ENCODE measurements around the gene SPRY1. TPM values are rescaled to one million over a fixed set of nuclear protein-coding genes. Genes with fewer than 3 reads are reported as not detected.

SPRY1 gene
- total and polyA plus RNA-seq, 2 of the 8 experiments (the other 6 are each of a cell fraction or from before 2014, with no cell fraction given) = 11.7 to 56.2 TPM

DNA sequence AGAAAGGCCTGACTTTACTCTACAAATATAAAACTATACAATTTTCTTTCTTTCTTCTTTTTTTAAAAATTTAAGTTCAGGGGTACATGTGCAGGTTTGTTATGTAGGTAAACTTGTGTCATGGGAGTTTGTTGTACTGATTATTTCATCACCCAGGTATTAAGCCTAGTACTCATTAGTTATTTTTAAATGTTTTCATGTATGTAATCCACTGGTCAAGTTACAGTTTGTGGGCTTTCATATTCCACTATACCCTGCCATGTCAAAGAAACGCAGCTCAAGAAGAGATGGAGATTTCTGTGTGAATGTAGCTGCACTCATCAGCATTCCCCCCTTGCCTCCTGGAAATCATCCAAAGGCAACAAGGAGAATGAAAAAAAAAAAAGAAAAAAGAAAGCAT is 31.2 kb upstream of the SPRY1 start:
- Histone ChIP-seq H2BK15ac (ENCODE audit: low read length) (no peak overlapping the region), H3K27me3 (replicated peaks in 1 of 4; ENCODE audit: control insufficient read depth in 3 of 4, extremely low read depth in 1 of 4, insufficient read depth in 3 of 4, low read length in 3 of 4) (no peaks in the 10 kb centered on the region), H3K4me1 (replicated peaks in 1 of 4; ENCODE audit: control insufficient read depth in 3 of 4, insufficient read depth in 4 of 4, low read length in 3 of 4) (0 out of 7 replicates have a peak, but pooled peaks cover 0 to 3% (median 0%) of the 10 kb centered on the region in 4 experiments), H2BK5ac (ENCODE audit: low read depth, low read length) (no peak overlapping the region), H3K23me2 (ENCODE audit: low read depth, low read length) (no peaks in the 10 kb centered on the region), H3K18ac (ENCODE audit: extremely low read depth, low read length) (no peak overlapping the region), H3K14ac (ENCODE audit: insufficient read length) (no peak overlapping the region), H3K4ac (replicated peaks; ENCODE audit: insufficient read length, low read depth, low read length) (no peak overlapping the region), H3K27ac (ENCODE audit: low read depth, low read length) (no peak overlapping the region), H3K4me3 (ENCODE audit: extremely low read depth in 1 of 4, insufficient read depth in 2 of 4, low read depth in 3 of 4, low read length in 4 of 4) (no peak overlapping the region), H3K9me3 (ENCODE audit: insufficient read depth in 2 of 2, low read depth in 1 of 2, low read length in 1 of 2) (peaks cover 0 to 7% of the 10 kb centered on the region in 2 experiments; a peak in 3 of 4 replicates), H3K4me2 (ENCODE audit: insufficient read depth in 1 of 2, low read depth in 2 of 2, low read length in 2 of 2) (no peak overlapping the region), H3K9ac (replicated peaks in 1 of 4; ENCODE audit: extremely low read depth in 1 of 4, low read depth in 3 of 4, low read length in 3 of 4) (no peak overlapping the region), H2AFZ (ENCODE audit: low read length) (no peak overlapping the region), H2BK120ac (replicated peaks; ENCODE audit: low read depth, low read length) (no peak overlapping the region), H4K8ac (ENCODE audit: extremely low read depth, insufficient read depth, low read length) (no peak overlapping the region), H4K91ac (replicated peaks; ENCODE audit: insufficient read length, low read length) (no peak overlapping the region), H3K79me2 (ENCODE audit: control insufficient read depth in 1 of 2, insufficient read depth in 2 of 2, low read length in 2 of 2) (no peaks in the 10 kb centered on the region), H3K79me1 (ENCODE audit: low read depth, low read length) (no peaks in the 10 kb centered on the region), H2AK5ac (ENCODE audit: low read depth, low read length) (no peak overlapping the region), H3K56ac (replicated peaks; ENCODE audit: insufficient read length, low read depth, low read length) (no peak overlapping the region), H3K36me3 (ENCODE audit: control insufficient read depth in 2 of 4, insufficient read depth in 4 of 4, low read length in 3 of 4) (peaks cover 0 to 6% (median 0%) of the 10 kb centered on the region in 4 experiments; a peak in 2 of 8 replicates), H2BK12ac (ENCODE audit: low read depth, low read length) (no peak overlapping the region), H3K23ac (ENCODE audit: insufficient read length) (no peak overlapping the region), H4K20me1 (replicated peaks in 1 of 2; ENCODE audit: control insufficient read depth in 1 of 2, insufficient read depth in 2 of 2, low read length in 2 of 2) (no peaks in the 10 kb centered on the region), H4K5ac (ENCODE audit: insufficient read length, low read depth, low read length) (no peak overlapping the region), H2BK20ac (ENCODE audit: low read length) (no peak overlapping the region)
- CTCF ChIA-PET (ENCODE audit: partially characterized antibody) = interaction anchor here (0.6 to 1.2 kb wide), 4 partner anchors 10 to 295 kb away, joined by 3 to 6 read pairs (median 4); no protein-coding TSS in a partner anchor
- TF ChIP-seq POLR2AphosphoS5 (IDR thresholded peaks at IDR 0.05; ENCODE audit: low read depth, low read length) (no peak), GABPA (IDR thresholded peaks at IDR 0.05; ENCODE audit: borderline replicate concordance, insufficient read depth, low read length) (no peak), BCL11A (IDR thresholded peaks at IDR 0.05; ENCODE audit: low read depth in 2 of 2, low read length in 2 of 2) (no peak), RXRA (IDR thresholded peaks at IDR 0.05; ENCODE audit: insufficient read depth, low read depth, low read length) (no peak), SIX5 (IDR thresholded peaks at IDR 0.05; ENCODE audit: low read depth, low read length) (no peak), CTBP2 (IDR thresholded peaks at IDR 0.05; ENCODE audit: borderline replicate concordance, insufficient read depth, insufficient read length, low read length) (no peak), POLR2A (IDR thresholded peaks at IDR 0.05; ENCODE audit: control extremely low read depth in 1 of 2, low read depth in 2 of 2, low read length in 2 of 2) (no peak)
- TF ChIP-seq, protein P1, sequence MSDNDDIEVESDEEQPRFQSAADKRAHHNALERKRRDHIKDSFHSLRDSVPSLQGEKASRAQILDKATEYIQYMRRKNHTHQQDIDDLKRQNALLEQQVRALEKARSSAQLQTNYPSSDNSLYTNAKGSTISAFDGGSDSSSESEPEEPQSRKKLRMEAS (IDR thresholded peaks at IDR 0.05) = no peak
- no peak for FAIRE-seq
- WGBS, 2 experiments (ENCODE audit: extremely low coverage in 1 of 2, insufficient coverage in 1 of 2, insufficient read length in 1 of 2, insufficient replicate concordance in 2 of 2, low coverage in 1 of 2, low lambda C conversion rate in 2 of 2, missing lambda C conversion rate in 1 of 2) = 76% methylated on average over 1 of the region's 1 CpG; no CpG with 5 or more reads in 1 of the 2 experiments
- DNase-seq (ENCODE audit: low read depth in 1 of 2, low spot score in 2 of 2) = no peak
- POLR2A ChIA-PET (ENCODE audit: partially characterized antibody) = no interaction called here
